HUES48 (cell line): ENCODE measurements around the gene EVA1C.
"Not testable (repeated sequence)": the region's sequence is repeated elsewhere in the genome, so short reads cannot be mapped to it uniquely, and the experiment has no call there.

Experiments used
- H3K27ac ChIP-seq: one replicate; pipeline ENCODE4 v1.7.0; 2013; ENCODE audit warnings: low read depth, low read length, inconsistent platforms
- H3K27me3 ChIP-seq: 2 replicates; pipeline ENCODE4 v1.6.1; 2013; ENCODE audit warnings: mild to moderate bottlenecking, low read length; ENCODE audit not compliant: control insufficient read depth, insufficient read depth
- H3K36me3 ChIP-seq: 2 replicates; pipeline ENCODE4 v1.6.1; 2013; ENCODE audit warnings: low read length; ENCODE audit not compliant: control insufficient read depth, insufficient read depth
- H3K4me1 ChIP-seq: 2 replicates; pipeline ENCODE4 v1.6.1; 2013; ENCODE audit warnings: mild to moderate bottlenecking, low read length; ENCODE audit not compliant: control insufficient read depth, insufficient read depth
- H3K4me3 ChIP-seq: 2 replicates; pipeline ENCODE4 v1.5.1; 2013; ENCODE audit warnings: mild to moderate bottlenecking, low read depth, low read length
- H3K9ac ChIP-seq: 2 replicates; pipeline ENCODE4 v1.6.1; 2013; ENCODE audit warnings: mild to moderate bottlenecking, low read depth, low read length, moderate library complexity
- H3K9me3 ChIP-seq: 2 replicates; pipeline ENCODE4 v1.6.1; 2013; ENCODE audit warnings: low read length; ENCODE audit not compliant: control insufficient read depth, insufficient read depth

The EVA1C gene

DNA sequence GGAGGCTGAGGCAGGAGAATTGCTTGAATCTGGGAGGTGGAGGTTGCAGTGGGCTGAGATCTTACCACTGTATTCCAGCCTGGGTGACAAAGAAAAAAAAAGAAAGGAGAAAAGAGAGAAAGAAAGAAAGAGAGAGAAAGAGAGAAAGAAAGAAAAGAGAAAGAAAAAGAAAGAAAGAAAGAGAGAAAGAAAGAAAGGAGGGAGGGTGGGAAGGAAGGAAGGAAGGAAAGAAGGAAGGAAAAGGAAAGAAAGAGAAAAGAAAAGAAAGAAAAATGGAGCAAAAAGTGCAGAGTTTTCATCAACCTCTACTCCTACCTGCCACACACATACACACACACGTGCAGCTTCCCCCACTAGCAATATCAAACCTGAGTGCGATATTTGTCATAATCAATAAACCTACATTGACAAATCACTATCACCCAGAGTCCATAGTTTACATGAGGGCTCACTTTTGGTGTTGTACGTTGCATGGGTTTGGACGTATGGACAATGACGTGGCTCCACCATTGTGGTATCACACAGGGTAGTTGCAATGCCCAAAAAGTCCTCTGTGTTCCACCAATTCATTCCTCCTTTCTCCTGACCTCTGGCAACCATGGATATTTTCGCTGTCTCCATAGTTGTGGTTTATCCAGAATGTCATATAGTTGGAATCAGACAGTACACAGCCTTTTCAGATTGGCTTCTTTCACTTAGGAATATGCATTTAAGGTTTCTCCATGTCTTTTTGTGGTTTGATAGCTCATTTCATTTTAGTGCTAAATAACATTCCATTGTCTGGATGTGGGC, 36.5 kb downstream of the EVA1C start:
- Histone ChIP-seq H3K9ac (no peak overlapping the region), H3K27me3 (no peaks in the 10 kb centered on the region), H3K36me3 (no peaks in the 10 kb centered on the region), H3K4me3 (no peak overlapping the region), H3K27ac (no peak overlapping the region), H3K9me3 (no peaks in the 10 kb centered on the region), H3K4me1 (no peaks in the 10 kb centered on the region)

DNA sequence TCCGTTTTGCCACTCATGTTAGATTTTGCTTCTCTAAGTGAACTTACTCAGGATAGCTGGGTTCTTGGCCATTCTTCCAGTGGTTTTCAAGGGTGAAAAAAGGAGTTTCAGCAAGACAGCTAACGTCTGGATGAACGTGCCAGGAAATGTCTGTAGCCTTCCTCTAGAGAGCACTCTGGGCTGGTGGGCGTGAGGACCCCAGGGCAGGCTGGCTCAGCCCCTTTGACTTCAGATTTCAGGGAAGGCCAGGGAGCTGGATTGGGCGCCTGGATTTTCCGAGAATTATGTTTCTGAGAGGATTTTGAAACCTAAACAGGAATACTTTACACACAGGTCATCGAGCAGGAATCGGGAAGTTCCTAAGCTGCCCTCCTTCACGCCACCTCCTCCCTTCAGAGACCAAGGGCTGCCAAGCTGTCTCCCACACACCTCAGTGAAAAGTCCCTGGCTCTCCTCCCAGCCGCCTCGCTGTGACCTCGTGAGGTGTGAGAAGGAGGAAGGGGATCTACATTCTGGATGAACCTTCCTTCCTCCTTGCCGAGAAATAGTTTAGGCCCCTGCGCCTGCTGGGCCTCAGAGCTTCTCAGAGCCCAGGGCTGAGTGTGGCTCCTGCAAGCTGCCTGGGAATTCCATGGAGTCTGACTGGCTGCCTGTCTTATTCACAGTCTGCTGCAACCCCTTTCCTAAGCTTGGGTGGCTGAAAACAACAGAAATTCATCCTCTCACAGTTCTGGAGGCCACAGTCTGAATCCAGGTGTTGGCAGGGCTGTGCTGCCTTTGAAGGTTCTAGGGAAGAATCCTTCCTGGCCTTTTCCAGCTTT, 38.6 kb downstream of the EVA1C start:
- H3K9me3 ChIP-seq, H3K27me3 ChIP-seq, H3K4me3 ChIP-seq, H3K27ac ChIP-seq, H3K4me1 ChIP-seq, H3K9ac ChIP-seq, H3K36me3 ChIP-seq: not testable (repeated sequence)

- not testable (repeated sequence) for H3K27me3 ChIP-seq, H3K36me3 ChIP-seq, H3K9me3 ChIP-seq, H3K27ac ChIP-seq, H3K4me3 ChIP-seq, H3K9ac ChIP-seq, H3K4me1 ChIP-seq
These were observed 39.7 kb downstream of the EVA1C start for GRCh38 chr21:32452191-32452590.

DNA sequence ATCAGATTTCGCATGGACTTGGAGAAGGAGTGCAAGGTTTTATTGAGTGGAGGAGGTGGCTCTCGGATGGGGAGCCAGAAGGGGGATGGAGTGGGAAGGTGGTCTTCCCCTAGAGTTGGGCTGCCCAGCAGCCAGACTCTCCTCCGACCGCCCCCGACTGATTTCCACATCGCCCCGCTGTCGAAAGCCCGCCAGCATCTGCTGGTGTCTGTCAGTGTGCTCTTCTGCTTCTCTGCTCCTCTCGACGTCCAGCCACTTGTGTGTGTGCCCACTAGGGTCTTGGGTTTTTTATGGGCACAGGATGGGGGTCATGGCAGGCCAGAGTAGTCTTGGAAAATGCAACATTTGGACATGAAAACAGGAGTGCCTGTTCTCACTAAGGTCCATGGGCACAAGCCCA, 40.1 kb downstream of the EVA1C start:
- no peaks in the 10 kb centered on the region for H3K9me3 ChIP-seq
- no peaks in the 10 kb centered on the region for H3K27me3 ChIP-seq
- H3K4me1 ChIP-seq = no peaks in the 10 kb centered on the region; the same call in 1 of the 2 replicates

DNA sequence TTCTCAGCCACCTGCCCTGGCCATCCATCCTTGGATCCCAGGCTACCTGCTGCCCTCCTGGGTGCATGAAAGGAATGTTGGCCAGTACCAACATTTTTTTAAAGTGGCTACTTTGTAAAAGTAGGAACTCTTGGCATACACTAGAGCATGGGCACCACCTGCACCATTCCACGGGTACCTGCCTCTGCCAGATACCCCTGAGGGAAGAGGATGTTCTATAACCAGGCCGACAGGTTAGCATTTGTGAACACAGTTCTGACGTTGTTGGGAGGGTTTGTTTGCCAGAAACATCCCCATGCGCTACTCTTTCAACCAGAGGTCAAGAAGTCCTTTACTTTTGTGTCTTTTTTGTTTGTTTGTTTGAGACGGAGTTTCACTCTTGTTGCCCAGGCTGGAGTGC, 43.0 kb downstream of the EVA1C start:
- Histone ChIP-seq H3K9me3 (no peaks in the 10 kb centered on the region), H3K9ac (no peak overlapping the region), H3K27ac (no peak overlapping the region), H3K4me1 (no peaks in the 10 kb centered on the region; the same call in 1 of the 2 replicates), H3K4me3 (no peak overlapping the region), H3K36me3 (no peaks in the 10 kb centered on the region), H3K27me3 (no peaks in the 10 kb centered on the region)

More for the DNA sequence above, 40.1 kb downstream of the EVA1C start:
- no peak overlapping the region for H3K9ac ChIP-seq
- no peaks in the 10 kb centered on the region for H3K36me3 ChIP-seq
- H3K27ac ChIP-seq = no peak overlapping the region
- H3K4me3 ChIP-seq = no peak overlapping the region

- Histone ChIP-seq H3K9me3 (no peaks in the 10 kb centered on the region), H3K36me3 (no peaks in the 10 kb centered on the region), H3K4me3 (no peak overlapping the region), H3K4me1 (no peaks in the 10 kb centered on the region; the same call in 1 of the 2 replicates), H3K27ac (no peak overlapping the region), H3K9ac (no peak overlapping the region), H3K27me3 (no peaks in the 10 kb centered on the region)
These were observed 44.0 kb downstream of the EVA1C start for GRCh38 chr21:32456497-32456918.

DNA sequence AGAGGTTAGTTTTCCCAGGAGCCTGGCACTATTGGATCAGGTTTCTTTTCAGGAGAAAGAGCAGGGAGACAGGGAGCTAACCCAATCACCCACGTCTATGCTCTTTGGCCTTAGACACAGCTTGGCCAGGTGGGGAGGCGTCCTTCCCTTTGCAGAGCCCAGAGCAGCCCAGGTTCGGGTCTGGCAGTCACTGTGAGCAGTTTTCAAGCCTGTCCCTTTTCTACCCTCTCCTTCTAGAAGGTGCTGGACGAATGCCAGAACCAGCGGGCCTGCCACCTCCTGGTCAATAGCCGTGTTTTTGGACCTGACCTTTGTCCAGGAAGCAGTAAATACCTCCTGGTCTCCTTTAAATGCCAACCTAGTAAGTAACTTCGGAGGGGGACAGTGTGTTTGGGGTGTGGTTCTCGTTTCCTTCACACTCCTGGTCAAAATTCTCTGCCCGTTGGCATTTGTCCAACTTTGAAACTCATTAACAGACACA, 44.9 kb downstream of the EVA1C start:
- Histone ChIP-seq H3K36me3 (no peaks in the 10 kb centered on the region), H3K27ac (no peak overlapping the region), H3K27me3 (no peaks in the 10 kb centered on the region), H3K4me1 (no peaks in the 10 kb centered on the region; the same call in 1 of the 2 replicates), H3K4me3 (no peak overlapping the region), H3K9ac (no peak overlapping the region), H3K9me3 (no peaks in the 10 kb centered on the region)

- H3K27me3 ChIP-seq = no peaks in the 10 kb centered on the region
- H3K9me3 ChIP-seq = no peaks in the 10 kb centered on the region; the same call in 1 of the 2 replicates
- H3K9ac ChIP-seq = no peak overlapping the region
- no peak overlapping the region for H3K27ac ChIP-seq
- no peaks in the 10 kb centered on the region; the same call in 1 of the 2 replicates for H3K4me1 ChIP-seq
- no peaks in the 10 kb centered on the region for H3K36me3 ChIP-seq
- H3K4me3 ChIP-seq = no peak overlapping the region
These were observed 45.5 kb downstream of the EVA1C start for GRCh38 chr21:32457962-32458361.

DNA sequence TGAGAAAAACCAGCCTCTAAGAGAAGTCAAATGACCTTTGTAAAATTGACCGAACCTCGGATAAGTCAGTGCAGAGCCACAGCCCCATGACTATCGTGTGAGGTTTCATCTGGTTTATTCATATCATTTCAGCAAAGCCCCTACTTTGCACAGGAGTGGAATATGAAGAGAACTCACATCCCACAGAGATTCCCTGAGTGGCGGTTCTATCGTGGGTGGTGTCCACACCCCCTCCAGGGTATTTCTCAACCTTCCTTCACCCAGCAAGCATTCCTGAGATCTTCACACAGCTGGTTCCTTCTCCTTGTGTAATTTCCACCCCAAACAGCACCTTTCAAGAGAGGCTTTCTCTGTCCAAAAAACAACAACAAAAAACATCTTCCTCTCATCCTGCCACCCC, 47.5 kb downstream of the EVA1C start:
- Histone ChIP-seq H3K4me1 (no peaks in the 10 kb centered on the region; the same call in 1 of the 2 replicates), H3K4me3 (no peak overlapping the region), H3K9me3 (no peaks in the 10 kb centered on the region; the same call in 1 of the 2 replicates), H3K36me3 (no peaks in the 10 kb centered on the region), H3K9ac (no peak overlapping the region), H3K27ac (no peak overlapping the region), H3K27me3 (no peaks in the 10 kb centered on the region)

DNA sequence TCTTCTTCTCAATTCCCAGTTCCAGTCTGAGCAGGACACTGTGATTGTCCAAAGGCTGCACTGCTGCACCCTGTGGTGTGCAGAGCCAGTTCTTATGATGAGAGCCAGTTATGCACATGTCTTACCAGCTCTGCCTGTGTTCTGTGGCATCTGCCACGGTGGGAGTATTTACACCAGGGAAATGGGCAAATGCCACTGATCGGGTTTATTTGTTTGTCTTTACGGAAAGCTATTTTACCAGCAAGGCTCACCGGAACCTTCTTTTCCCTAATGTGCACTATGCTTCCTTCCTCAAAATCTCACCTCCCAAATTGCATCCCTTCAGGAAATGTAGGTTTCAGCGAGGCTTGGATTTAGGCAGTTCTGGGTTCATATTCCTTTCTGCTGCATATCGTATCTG, 49.0 kb downstream of the EVA1C start:
- H3K4me3 ChIP-seq = no peak overlapping the region
- no peaks in the 10 kb centered on the region for H3K36me3 ChIP-seq
- H3K4me1 ChIP-seq = no peaks in the 10 kb centered on the region; the same call in 1 of the 2 replicates
- H3K9me3 ChIP-seq = no peaks in the 10 kb centered on the region; the same call in 1 of the 2 replicates
- H3K9ac ChIP-seq = no peak overlapping the region
- H3K27ac ChIP-seq = no peak overlapping the region
- H3K27me3 ChIP-seq = no peaks in the 10 kb centered on the region

DNA sequence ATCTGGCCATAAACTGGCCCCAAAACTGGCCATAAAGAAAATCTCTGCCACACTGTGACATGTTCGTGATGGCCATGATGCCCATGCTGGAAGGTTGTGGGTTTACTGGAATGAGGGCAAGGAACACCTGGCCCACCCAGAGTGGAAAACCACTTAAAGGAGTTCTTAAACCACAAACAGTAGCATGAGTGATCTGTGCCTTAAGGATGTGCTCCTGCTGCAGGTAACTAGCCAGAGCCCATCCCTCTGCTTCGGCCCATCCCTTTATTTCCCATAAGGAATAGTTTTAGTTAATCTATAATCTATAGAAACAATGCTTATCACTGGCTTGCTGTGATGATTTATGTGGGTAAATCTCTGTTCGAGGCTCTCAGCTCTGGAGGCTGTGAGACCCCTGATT, 50.1 kb downstream of the EVA1C start:
- not testable (repeated sequence) for H3K27me3 ChIP-seq, H3K4me1 ChIP-seq, H3K36me3 ChIP-seq, H3K27ac ChIP-seq, H3K4me3 ChIP-seq, H3K9me3 ChIP-seq, H3K9ac ChIP-seq
